Fibroblast of lung (primary cell): ENCODE data around the gene RSPO1. TPM values are rescaled to one million over a fixed set of nuclear protein-coding genes. Genes with fewer than 3 reads are reported as not detected.

Experiments
- DNase-seq, 2 donors: peaks; one replicate each; pipeline versions ENCODE4 v3.0.0 to v3.0.0-alpha.2; 2010; ENCODE audit warnings: low read depth in 2 of 2
- H2AFZ ChIP-seq: 2 replicates; pipeline ENCODE4 v1.5.1; 2012; ENCODE audit warnings: low read length, control low read depth, inconsistent platforms
- H3K27ac ChIP-seq: 2 replicates; pipeline ENCODE4 v1.5.1; 2011; ENCODE audit warnings: low read length, control low read depth; ENCODE audit not compliant: insufficient read depth
- H3K27me3 ChIP-seq: 2 replicates; pipeline ENCODE4 v1.5.1; 2011; ENCODE audit warnings: mild to moderate bottlenecking, low read length; ENCODE audit not compliant: control insufficient read depth, insufficient read depth
- H3K36me3 ChIP-seq: 2 replicates; pipeline ENCODE4 v1.5.1; 2011; ENCODE audit warnings: low read length; ENCODE audit not compliant: control insufficient read depth, insufficient read depth
- H3K4me1 ChIP-seq: 2 replicates; pipeline ENCODE4 v1.5.1; 2011; ENCODE audit warnings: low read length; ENCODE audit not compliant: control insufficient read depth, insufficient read depth; ENCODE audit errors: extremely low read depth
- H3K4me2 ChIP-seq: 2 replicates; pipeline ENCODE4 v1.5.1; 2011; ENCODE audit warnings: low read length, control low read depth; ENCODE audit not compliant: insufficient read depth; ENCODE audit errors: extremely low read depth
- H3K4me3 ChIP-seq, 4 experiments: fragments of 200-600 bp in 1 of 4; sonication (generic) in 1 of 4; replicated peaks in 1 of 4; 2 replicates each; pipeline ENCODE4 v1.5.1; 2011 to 2016; ENCODE audit warnings: low read length in 4 of 4, low read depth in 3 of 4, mild to moderate bottlenecking in 3 of 4, control low read depth in 2 of 4, inconsistent platforms in 1 of 4, mixed read lengths in 1 of 4; ENCODE audit not compliant: insufficient read depth in 1 of 4; ENCODE audit errors: control extremely low read depth in 1 of 4
- H3K79me2 ChIP-seq: 2 replicates; pipeline ENCODE4 v1.5.1; 2012; ENCODE audit warnings: mild to moderate bottlenecking, low read length, inconsistent platforms; ENCODE audit not compliant: control insufficient read depth, insufficient read depth
- H3K9ac ChIP-seq: 2 replicates; pipeline ENCODE4 v1.5.1; 2011; ENCODE audit warnings: mild to moderate bottlenecking, low read length, control low read depth; ENCODE audit not compliant: insufficient read depth
- H3K9me3 ChIP-seq: 2 replicates; pipeline ENCODE4 v1.5.1; 2012; ENCODE audit warnings: low read depth, low read length; ENCODE audit not compliant: control insufficient read depth, insufficient read depth
- H4K20me1 ChIP-seq: 2 replicates; pipeline ENCODE4 v1.5.1; 2011; ENCODE audit warnings: low read length; ENCODE audit not compliant: control insufficient read depth, insufficient read depth; ENCODE audit errors: extremely low read depth
- CTCF ChIP-seq, 2 donors: IDR thresholded peaks in 1 of 2; conservative IDR thresholded peaks in 1 of 2; 1 replicate in 1 of 2; 2 replicates in 1 of 2; pipeline ENCODE4 v1.5.1; 2011 to 2012; ENCODE audit warnings: low read length in 2 of 2, control low read depth in 1 of 2, inconsistent platforms in 1 of 2, low read depth in 1 of 2, mild to moderate bottlenecking in 1 of 2
- EZH2 ChIP-seq: IDR thresholded peaks from 2 replicates; pipeline ENCODE4 v1.5.1; 2012; ENCODE audit warnings: low read length, control low read depth, mild to moderate bottlenecking; ENCODE audit errors: missing control alignments
- polyA plus RNA-seq, 2 donors: library from polyadenylated mRNA; depleted of rRNA in 1 of 2; stranded (reverse) in 1 of 2; unstranded in 1 of 2; fragments of >200 nt; gene quantifications; 2 replicates each; pipeline ENCODE4 v1.2.1, GENCODE V29; 2011 to 2012; ENCODE audit warnings: missing spikeins in 1 of 2
- total RNA-seq: library from RNA; depleted of rRNA; stranded (reverse); fragments of >200 nt; gene quantifications from 2 replicates; pipeline ENCODE4 v1.2.1, GENCODE V29; 2014

Gene RSPO1
- total and polyA plus RNA-seq, 2 donors (not counting 1 experiment from before 2014, with no cell fraction given): 0.15 to 0.50 TPM

GRCh38 chr1:37575692-37576091, 59.0 kb downstream of the RSPO1 start:
- Histone ChIP-seq H3K27me3 (no peaks in the 10 kb centered on the region), H3K36me3 (peaks cover 10% of the 10 kb centered on the region), H3K79me2 (no peaks in the 10 kb centered on the region), H3K4me3 (no peak overlapping the region), H2AFZ (no peak overlapping the region), H3K4me2 (no peak overlapping the region), H3K4me1 (peaks cover 18% of the 10 kb centered on the region), H3K9ac (no peak overlapping the region), H4K20me1 (peaks cover 1% of the 10 kb centered on the region), H3K9me3 (no peaks in the 10 kb centered on the region), H3K27ac (peak overlapping the region; percentile 60)
- DNase-seq: peak; percentile 22 to 47
- no peak for TF ChIP-seq EZH2
- no peak for TF ChIP-seq CTCF (conservative IDR thresholded peaks at IDR 0.05 in 1 of 2, IDR thresholded peaks at IDR 0.05 in 1 of 2; ENCODE audit: low read depth in 1 of 2, low read length in 2 of 2)

DNA sequence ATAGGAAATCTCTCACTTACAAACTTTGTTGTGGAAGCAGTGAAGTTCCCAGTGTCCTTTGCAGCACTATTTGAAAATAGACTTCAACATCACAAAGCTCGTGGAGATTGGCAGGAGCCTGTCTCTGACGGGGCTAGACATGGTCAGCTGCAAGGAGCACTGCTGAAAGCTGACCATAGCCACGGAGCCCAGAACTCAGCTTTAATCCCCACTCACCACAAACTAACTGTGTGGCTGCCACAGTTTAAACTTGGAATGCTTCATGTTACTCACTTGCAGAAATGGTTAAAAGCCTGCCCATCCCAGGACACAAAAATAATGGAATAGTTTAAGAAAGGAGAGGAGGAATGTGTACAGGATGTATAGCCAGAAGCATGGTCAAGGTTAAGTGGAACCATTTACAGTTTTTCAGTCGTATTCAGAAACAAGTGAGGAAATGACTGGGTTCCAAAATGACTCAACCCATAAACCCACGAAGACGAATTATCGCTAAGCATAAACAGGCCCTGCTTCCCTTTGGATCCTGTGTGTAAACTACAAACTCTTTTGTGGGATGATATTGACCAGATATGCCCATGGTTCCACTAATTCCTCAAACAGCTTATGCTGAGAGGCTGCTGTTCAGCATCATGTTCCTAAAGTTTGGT, 59.7 kb downstream of the RSPO1 start:
- peaks cover 1% of the 10 kb centered on the region for H4K20me1 ChIP-seq
- peak; percentile 59 to 84 for DNase-seq
- H3K79me2 ChIP-seq: no peaks in the 10 kb centered on the region
- H3K4me2 ChIP-seq: peak overlapping the region; percentile 16
- no peak overlapping the region for H3K9ac ChIP-seq
- no peak overlapping the region for H3K4me3 ChIP-seq
- H3K36me3 ChIP-seq: peaks cover 13% of the 10 kb centered on the region
- no peaks in the 10 kb centered on the region for H3K27me3 ChIP-seq
- TF ChIP-seq CTCF (conservative IDR thresholded peaks at IDR 0.05 in 1 of 2, IDR thresholded peaks at IDR 0.05 in 1 of 2; ENCODE audit: low read depth in 1 of 2, low read length in 2 of 2) (no peak), EZH2 (no peak)
- H3K27ac ChIP-seq: peak overlapping the region; percentile 60
- peaks cover 18% of the 10 kb centered on the region for H3K4me1 ChIP-seq
- no peaks in the 10 kb centered on the region for H3K9me3 ChIP-seq
- H2AFZ ChIP-seq: no peak overlapping the region

- no peaks in the 10 kb centered on the region for H3K79me2 ChIP-seq
- no peak overlapping the region for H3K4me2 ChIP-seq
- no peak for DNase-seq
- no peaks in the 10 kb centered on the region for H3K27me3 ChIP-seq
- TF ChIP-seq CTCF (conservative IDR thresholded peaks at IDR 0.05 in 1 of 2, IDR thresholded peaks at IDR 0.05 in 1 of 2; ENCODE audit: low read depth in 1 of 2, low read length in 2 of 2) (no peak), EZH2 (no peak)
- H4K20me1 ChIP-seq: no peaks in the 10 kb centered on the region
- H3K4me3 ChIP-seq: no peak overlapping the region
- peaks cover 20% of the 10 kb centered on the region for H3K36me3 ChIP-seq
- H3K9ac ChIP-seq: no peak overlapping the region
- no peak overlapping the region for H2AFZ ChIP-seq
- H3K4me1 ChIP-seq: peaks cover 8% of the 10 kb centered on the region
- H3K27ac ChIP-seq: no peak overlapping the region
- no peaks in the 10 kb centered on the region for H3K9me3 ChIP-seq
Observed at GRCh38 chr1:37570528-37571334, 64.0 kb downstream of the RSPO1 start.
